H1 (cell line): ENCODE results near the gene CAPN10. TPM values are rescaled to one million over a fixed set of nuclear protein-coding genes. Genes with fewer than 3 reads are reported as not detected.

ENCODE experiments used
- CTCF ChIA-PET: fragments of 300-600 bp; sonication (Branson Sonifier 250); formaldehyde crosslinking; loops from one replicate; lab custom pipeline; 2021; ENCODE audit not compliant: partially characterized antibody; lab: Charles Lee
- POLR2A ChIA-PET: fragments of 300-600 bp; sonication (Branson Sonifier 250); formaldehyde crosslinking; loops from one replicate; lab custom pipeline; 2021; ENCODE audit warnings: inconsistent platforms; ENCODE audit not compliant: partially characterized antibody; lab: Charles Lee
- DNase-seq, 2 experiments: peaks; one replicate each; pipeline versions ENCODE4 v3.0.0 to v3.0.0-alpha.2; 2010 to 2022; ENCODE audit warnings: low spot score in 2 of 2, low read depth in 1 of 2, mixed read lengths in 1 of 2
- FAIRE-seq: peaks from 2 replicates; lab custom pipeline; 2011; peaks lifted over from hg19 to GRCh38; lab: Jason Lieb, UNC
- H2AFZ ChIP-seq: 2 replicates; pipeline ENCODE4 v1.8.1; 2012; ENCODE audit warnings: low read length, inconsistent platforms
- H2AK5ac ChIP-seq: 2 replicates; pipeline ENCODE4 v1.6.1; 2013; ENCODE audit warnings: low read depth, low read length
- H2BK120ac ChIP-seq: replicated peaks from 2 replicates; pipeline ENCODE3; 2013; ENCODE audit warnings: low read depth, low read length, inconsistent platforms
- H2BK12ac ChIP-seq: 2 replicates; pipeline ENCODE4 v1.6.1; 2013; ENCODE audit warnings: low read depth, low read length
- H2BK15ac ChIP-seq: 2 replicates; pipeline ENCODE4 v1.6.1; 2013; ENCODE audit warnings: low read length
- H2BK20ac ChIP-seq: 2 replicates; pipeline ENCODE4 v1.6.1; 2013; ENCODE audit warnings: low read length
- H2BK5ac ChIP-seq: 2 replicates; pipeline ENCODE4 v1.6.1; 2013; ENCODE audit warnings: low read depth, low read length
- H3K14ac ChIP-seq: 2 replicates; pipeline ENCODE4 v1.6.1; 2013; ENCODE audit warnings: inconsistent platforms; ENCODE audit not compliant: insufficient read length
- H3K18ac ChIP-seq: 2 replicates; pipeline ENCODE4 v1.6.1; 2013; ENCODE audit warnings: low read length; ENCODE audit errors: extremely low read depth
- H3K23ac ChIP-seq: 2 replicates; pipeline ENCODE4 v1.6.1; 2013; ENCODE audit warnings: inconsistent platforms; ENCODE audit not compliant: insufficient read length
- H3K23me2 ChIP-seq: 2 replicates; pipeline ENCODE4 v1.6.1; 2013; ENCODE audit warnings: low read depth, low read length
- H3K27ac ChIP-seq: 2 replicates; pipeline ENCODE4 v1.6.1; 2011; ENCODE audit warnings: low read depth, low read length, inconsistent platforms
- H3K27me3 ChIP-seq, 4 experiments: replicated peaks in 1 of 4; 1 replicate in 1 of 4; 2 replicates in 3 of 4; pipeline versions ENCODE4 v1.6.1 to v1.8.1; 2011 to 2013; ENCODE audit warnings: low read length in 3 of 4, mild to moderate bottlenecking in 3 of 4, inconsistent platforms in 2 of 4, mixed read lengths in 2 of 4, moderate library complexity in 1 of 4; ENCODE audit not compliant: control insufficient read depth in 3 of 4, insufficient read depth in 3 of 4; ENCODE audit errors: extremely low read depth in 1 of 4
- H3K36me3 ChIP-seq, 4 experiments: 2 replicates each; pipeline versions ENCODE4 v1.6.1 to v1.8.1; 2011 to 2013; ENCODE audit warnings: mild to moderate bottlenecking in 4 of 4, low read length in 3 of 4, moderate library complexity in 2 of 4, control low read depth in 1 of 4, inconsistent platforms in 1 of 4; ENCODE audit not compliant: insufficient read depth in 4 of 4, control insufficient read depth in 2 of 4
- H3K4ac ChIP-seq: replicated peaks from 2 replicates; pipeline ENCODE3; 2013; ENCODE audit warnings: low read length, low read depth, mixed read lengths, inconsistent platforms; ENCODE audit not compliant: insufficient read length
- H3K4me1 ChIP-seq, 4 experiments: replicated peaks in 1 of 4; 1 replicate in 1 of 4; 2 replicates in 3 of 4; pipeline versions ENCODE4 v1.6.1 to v1.8.1; 2011 to 2013; ENCODE audit warnings: low read length in 3 of 4, inconsistent platforms in 2 of 4, mixed read lengths in 1 of 4; ENCODE audit not compliant: insufficient read depth in 4 of 4, control insufficient read depth in 3 of 4
- H3K4me2 ChIP-seq, 2 experiments: 2 replicates each; pipeline versions ENCODE4 v1.6.1 to v1.8.1; 2011 to 2013; ENCODE audit warnings: low read depth in 2 of 2, low read length in 2 of 2, control low read depth in 1 of 2, inconsistent platforms in 1 of 2, mild to moderate bottlenecking in 1 of 2; ENCODE audit not compliant: insufficient read depth in 1 of 2
- H3K4me3 ChIP-seq, 4 experiments: fragments of 200-600, 300-600 bp in 1 of 4; sonication (generic), shearing (Covaris generic), sonication (Bioruptor Twin) in 1 of 4; 2 replicates each; pipeline versions ENCODE4 v1.5.1 to v1.8.1; 2011 to 2016; ENCODE audit warnings: low read length in 4 of 4, low read depth in 3 of 4, control low read depth in 2 of 4, inconsistent platforms in 2 of 4, mild to moderate bottlenecking in 2 of 4, mixed read lengths in 1 of 4, moderate library complexity in 1 of 4; ENCODE audit not compliant: insufficient read depth in 2 of 4; ENCODE audit errors: extremely low read depth in 1 of 4
- H3K56ac ChIP-seq: replicated peaks from 2 replicates; pipeline ENCODE3; 2013; ENCODE audit warnings: low read depth, mild to moderate bottlenecking, mixed read lengths, low read length, inconsistent platforms; ENCODE audit not compliant: insufficient read length
- H3K79me1 ChIP-seq: 2 replicates; pipeline ENCODE4 v1.6.1; 2013; ENCODE audit warnings: low read depth, low read length, control low read depth
- H3K79me2 ChIP-seq, 2 experiments: 2 replicates each; pipeline versions ENCODE4 v1.6.1 to v1.8.1; 2012 to 2013; ENCODE audit warnings: low read length in 2 of 2, mild to moderate bottlenecking in 2 of 2, inconsistent platforms in 1 of 2; ENCODE audit not compliant: insufficient read depth in 2 of 2, control insufficient read depth in 1 of 2
- H3K9ac ChIP-seq, 4 experiments: replicated peaks in 1 of 4; 1 replicate in 1 of 4; 2 replicates in 3 of 4; pipeline versions ENCODE4 v1.6.1 to v1.8.1; 2011 to 2013; ENCODE audit warnings: low read depth in 3 of 4, low read length in 3 of 4, control low read depth in 2 of 4, mild to moderate bottlenecking in 2 of 4, moderate library complexity in 2 of 4, inconsistent platforms in 1 of 4; ENCODE audit errors: extremely low read depth in 1 of 4
- H3K9me3 ChIP-seq, 2 experiments: 2 replicates each; pipeline versions ENCODE4 v1.6.1 to v1.8.1; 2012 to 2013; ENCODE audit warnings: mild to moderate bottlenecking in 2 of 2, moderate library complexity in 2 of 2, control low read depth in 1 of 2, inconsistent platforms in 1 of 2, low read depth in 1 of 2, low read length in 1 of 2, mixed read lengths in 1 of 2; ENCODE audit not compliant: insufficient read depth in 2 of 2
- H4K20me1 ChIP-seq, 2 experiments: replicated peaks in 1 of 2; 2 replicates each; pipeline versions ENCODE3 to v1.8.1; 2011 to 2013; ENCODE audit warnings: inconsistent platforms in 2 of 2, low read length in 2 of 2, mild to moderate bottlenecking in 1 of 2; ENCODE audit not compliant: insufficient read depth in 2 of 2, control insufficient read depth in 1 of 2
- H4K5ac ChIP-seq: 2 replicates; pipeline ENCODE4 v1.6.1; 2013; ENCODE audit warnings: low read length, low read depth, mixed read lengths, inconsistent platforms; ENCODE audit not compliant: insufficient read length
- H4K8ac ChIP-seq: 2 replicates; pipeline ENCODE4 v1.8.0; 2013; ENCODE audit warnings: mild to moderate bottlenecking, moderate library complexity, low read length, inconsistent platforms; ENCODE audit not compliant: insufficient read depth; ENCODE audit errors: extremely low read depth
- H4K91ac ChIP-seq: replicated peaks from 2 replicates; pipeline ENCODE3; 2013; ENCODE audit warnings: low read length, mixed read lengths, inconsistent platforms; ENCODE audit not compliant: insufficient read length
- CBX8 ChIP-seq: fragments of 300-800, 300-1000 bp; sonication (generic); IDR thresholded peaks from 2 replicates; pipeline ENCODE4 v1.7.1; 2016; ENCODE audit warnings: low read depth, low read length, borderline replicate concordance
- RNF2 ChIP-seq: fragments of 200-900, 300-1000 bp; sonication (generic); IDR thresholded peaks from 2 replicates; pipeline ENCODE4 v1.7.1; 2016; ENCODE audit warnings: borderline replicate concordance, low read depth, mild to moderate bottlenecking, antibody characterized with exemption, low read length; ENCODE audit not compliant: poor library complexity, severe bottlenecking; ENCODE audit errors: missing control alignments
- SAP30 ChIP-seq: fragments of 300-600 bp; sonication (generic); IDR thresholded peaks from 2 replicates; pipeline ENCODE4 v1.7.1; 2012; ENCODE audit warnings: low read length, moderate library complexity, mild to moderate bottlenecking, inconsistent platforms; ENCODE audit not compliant: insufficient read depth, insufficient replicate concordance
- WGBS, 2 experiments: shearing (Covaris generic) in 1 of 2; methylation state at CpG; one replicate each; pipeline versions ENCODE4 v1.1.6 to v1.1.7; 2013 to 2015; ENCODE audit warnings: low lambda C conversion rate in 2 of 2, mixed read lengths in 2 of 2, inconsistent platforms in 1 of 2, low coverage in 1 of 2, missing lambda C conversion rate in 1 of 2; ENCODE audit not compliant: insufficient replicate concordance in 2 of 2, insufficient coverage in 1 of 2, insufficient read length in 1 of 2; ENCODE audit errors: extremely low coverage in 1 of 2, missing lambda C conversion rate in 1 of 2; 5-methylcytosine and 5-hydroxymethylcytosine counted together
- polyA plus RNA-seq, 7 experiments: library from polyadenylated mRNA; depleted of rRNA in 3 of 7; stranded (reverse) in 5 of 7; unstranded in 2 of 7; fragments of >200 nt in 5 of 7; fragments of 200-250 nt in 2 of 7; gene quantifications; 1 replicate in 5 of 7; 2 replicates in 1 of 7; 4 replicates in 1 of 7; pipeline versions ENCODE4 v1.2.1 to v1.2.3, GENCODE V29; 2011 to 2013; ENCODE audit warnings: missing spikeins in 2 of 7, mixed read lengths in 2 of 7
- total RNA-seq: library from RNA; stranded (reverse); fragmentation: NEBNext Ultra II Directional; extraction: Animal tissue kit (Norgen Biotek cat#: 25700); gene quantifications from 2 replicates; pipeline ENCODE4 v1.2.1, GENCODE V29; 2021

The CAPN10 gene
- total and polyA plus RNA-seq, 2 of the 8 experiments (the other 6 are each of a cell fraction or from before 2014, with no cell fraction given), result 30.7 to 39.8 TPM

- Histone ChIP-seq H3K4me2 (no peak within 1 kb of the TSS), H3K4ac (no peak within 1 kb of the TSS), H4K91ac (peak within 1 kb of the TSS; percentile 54), H3K27ac (no peak within 1 kb of the TSS), H2BK5ac (no peak within 1 kb of the TSS), H3K14ac (no peak within 1 kb of the TSS), H3K9me3 (peaks cover 0 to 11% of the 10 kb centered on the region in 2 experiments; a peak in 1 of 4 replicates), H4K8ac (no peak within 1 kb of the TSS), H2BK12ac (no peak within 1 kb of the TSS), H3K23ac (no peak within 1 kb of the TSS), H3K36me3 (no peaks in the 10 kb centered on the region), H2BK20ac (no peak within 1 kb of the TSS), H3K23me2 (no peaks in the 10 kb centered on the region), H3K79me1 (no peaks in the 10 kb centered on the region), H4K5ac (no peak within 1 kb of the TSS), H3K4me1 (peaks cover 0 to 6% (median 1%) of the 10 kb centered on the region in 4 experiments; a peak in 3 of 7 replicates), H3K9ac (no peak within 1 kb of the TSS), H3K56ac (no peak within 1 kb of the TSS), H2AFZ (no peak within 1 kb of the TSS), H2BK120ac (no peak within 1 kb of the TSS), H3K18ac (no peak within 1 kb of the TSS), H3K79me2 (no peaks in the 10 kb centered on the region), H2BK15ac (no peak within 1 kb of the TSS), H2AK5ac (no peak within 1 kb of the TSS), H4K20me1 (no peaks in the 10 kb centered on the region), H3K4me3 (no peak within 1 kb of the TSS), H3K27me3 (no peaks in the 10 kb centered on the region)
- no peak for TF ChIP-seq RNF2
- no peak for TF ChIP-seq CBX8
- TF ChIP-seq SAP30, result no peak
- ChIA-PET POLR2A (no interaction called here), CTCF (no interaction called here)
- 76% methylated on average over 18 of the region's 23 CpGs; no CpG with 5 or more reads in 1 of the 2 experiments for WGBS, 2 experiments
- FAIRE-seq, result no peak
- DNase-seq, result no peak
Measured at GRCh38 chr2:240624950-240625621, 38.6 kb downstream of the CAPN10 start, which contains the start of gene GPR35. TSS of gene GPR35 (plus strand) at chr2:240625480. CDS start at chr2:240629953, 4,473 bp downstream.
